HepG2 (cell line): ENCODE measurements around the gene OSBPL10. TPM values are rescaled to one million over a fixed set of nuclear protein-coding genes. Genes with fewer than 3 reads are reported as not detected.

Source experiments
- ATAC-seq: fragments of 200-7000 bp; cut with Tn5 transposase; 3 replicates; pipeline ENCODE4 v1.9.1; 2020; ENCODE audit warnings: mild to moderate bottlenecking, moderate library complexity
- BruUV-seq: library from RNA; stranded (reverse); fragments of 400-500 nt; replicated peaks from 2 replicates; lab custom pipeline; 2021; lab: Mats Ljungman, UMichigan
- CTCF ChIA-PET: fragments of 300-600 bp; formaldehyde crosslinking; extraction: SDS; loops from one replicate; lab custom pipeline; 2021; ENCODE audit warnings: low total read pairs, inconsistent platforms, low intra/inter-chr PET ratio; lab: Yijun Ruan, JAX
- POLR2A ChIA-PET: fragments of 350-600 bp; sonication (Branson Sonifier 250); formaldehyde crosslinking; loops from one replicate; lab custom pipeline; 2020; ENCODE audit warnings: antibody characterized with exemption, inconsistent platforms; lab: Yijun Ruan, JAX
- DNase-seq: peaks from one replicate; pipeline ENCODE4 v3.0.0-alpha.2; 2015; ENCODE audit warnings: low spot score
- FAIRE-seq: peaks from 3 replicates; lab custom pipeline; 2011; peaks lifted over from hg19 to GRCh38; lab: Jason Lieb, UNC
- H2AFZ ChIP-seq: one replicate; pipeline ENCODE4 v1.6.1; 2011; ENCODE audit warnings: low read length, inconsistent platforms
- H3K27ac ChIP-seq: fragments of 300-600 bp; 3 replicates; pipeline ENCODE4 v1.8.0; 2011; ENCODE audit warnings: mixed run types, mild to moderate bottlenecking, mixed read lengths, low read length, inconsistent platforms; ENCODE audit not compliant: insufficient read depth; ENCODE audit errors: extremely low read length
- H3K27me3 ChIP-seq, 2 experiments: fragments of 200-600 bp in 1 of 2; 2 replicates in 1 of 2; 3 replicates in 1 of 2; pipeline versions ENCODE4 v1.6.0 to v1.8.0; 2011; ENCODE audit warnings: low read length in 2 of 2, mild to moderate bottlenecking in 2 of 2, moderate library complexity in 2 of 2, inconsistent platforms in 1 of 2; ENCODE audit not compliant: insufficient read depth in 2 of 2, control insufficient read depth in 1 of 2
- H3K36me3 ChIP-seq, 2 experiments: fragments of 200-600 bp in 1 of 2; replicated peaks in 1 of 2; 2 replicates in 1 of 2; 3 replicates in 1 of 2; pipeline versions ENCODE4 v1.5.1 to v1.8.0; 2011; ENCODE audit warnings: low read length in 2 of 2, inconsistent platforms in 1 of 2; ENCODE audit not compliant: insufficient read depth in 2 of 2, control insufficient read depth in 1 of 2
- H3K4me1 ChIP-seq: 2 replicates; pipeline ENCODE4 v1.5.1; 2012; ENCODE audit warnings: low read length, inconsistent platforms; ENCODE audit not compliant: insufficient read depth
- H3K4me2 ChIP-seq: 2 replicates; pipeline ENCODE4 v1.6.0; 2011; ENCODE audit warnings: low read depth, low read length, inconsistent platforms
- H3K4me3 ChIP-seq, 3 experiments: fragments of 200-600 bp in 1 of 3; sonication (generic), shearing (Covaris generic) in 1 of 3; replicated peaks in 1 of 3; 2 replicates each; pipeline ENCODE4 v1.5.1; 2011 to 2016; ENCODE audit warnings: low read length in 3 of 3, inconsistent platforms in 2 of 3, low read depth in 2 of 3, mild to moderate bottlenecking in 2 of 3, control low read depth in 1 of 3, mixed read lengths in 1 of 3; ENCODE audit not compliant: insufficient read depth in 1 of 3
- H3K79me2 ChIP-seq: one replicate; pipeline ENCODE4 v1.6.1; 2011; ENCODE audit warnings: low read length, inconsistent platforms; ENCODE audit not compliant: insufficient read depth
- H3K9ac ChIP-seq: 2 replicates; pipeline ENCODE4 v1.6.0; 2011; ENCODE audit warnings: mild to moderate bottlenecking, low read depth, low read length, inconsistent platforms; ENCODE audit not compliant: insufficient read depth
- H3K9me3 ChIP-seq: 2 replicates; pipeline ENCODE4 v1.5.1; 2012; ENCODE audit warnings: mild to moderate bottlenecking, low read length
- H4K20me1 ChIP-seq: 2 replicates; pipeline ENCODE4 v1.6.0; 2011; ENCODE audit warnings: inconsistent platforms, mild to moderate bottlenecking, low read length, moderate library complexity; ENCODE audit not compliant: insufficient read depth
- ARID3A ChIP-seq: IDR thresholded peaks from 2 replicates; pipeline ENCODE4 v1.6.1; 2012; ENCODE audit warnings: low read depth, low read length, improper control_type of control experiment
- CENPX ChIP-seq: sonication (generic); formaldehyde crosslinking; IDR thresholded peaks from 2 replicates; pipeline ENCODE4 v1.9.0; 2021; ENCODE audit warnings: mild to moderate bottlenecking, missing genetic modification reagents, moderate library complexity
- ETV5 ChIP-seq: IDR thresholded peaks from 2 replicates; pipeline ENCODE4 v1.6.1; 2018; ENCODE audit warnings: missing biosample characterization, missing genetic modification reagents, inconsistent platforms, borderline replicate concordance
- MAF1 ChIP-seq: sonication (generic); formaldehyde crosslinking; IDR thresholded peaks from 2 replicates; pipeline ENCODE4 v1.5.0; 2020; ENCODE audit warnings: missing genetic modification reagents, borderline replicate concordance
- MAFF ChIP-seq: IDR thresholded peaks from 2 replicates; pipeline ENCODE4 v1.6.1; 2011; ENCODE audit warnings: low read depth, low read length, improper control_type of control experiment
- MAFK ChIP-seq, 2 experiments: IDR thresholded peaks in 1 of 2; conservative IDR thresholded peaks in 1 of 2; 2 replicates each; pipeline ENCODE4 v1.6.1; 2011; ENCODE audit warnings: improper control_type of control experiment in 2 of 2, low read length in 2 of 2
- NFYB ChIP-seq: sonication (generic); formaldehyde crosslinking; IDR thresholded peaks from 2 replicates; pipeline ENCODE4 v1.4.0; 2020; ENCODE audit warnings: missing genetic modification reagents
- NR2C2 ChIP-seq: sonication (generic); formaldehyde crosslinking; IDR thresholded peaks from 2 replicates; pipeline ENCODE4 v1.4.0; 2020; ENCODE audit warnings: missing genetic modification reagents, mild to moderate bottlenecking, moderate library complexity, borderline replicate concordance
- RFX1 ChIP-seq: fragments of 450-650 bp; IDR thresholded peaks from 2 replicates; pipeline ENCODE4 v1.6.1; 2017
- SMARCE1 ChIP-seq: fragments of 450-650 bp; IDR thresholded peaks from 2 replicates; pipeline ENCODE4 v1.6.1; 2017; ENCODE audit warnings: borderline replicate concordance
- ZNF10 ChIP-seq: sonication (generic); formaldehyde crosslinking; IDR thresholded peaks from 2 replicates; pipeline ENCODE4 v1.4.0; 2020; ENCODE audit warnings: mild to moderate bottlenecking, low read depth, missing genetic modification reagents, borderline replicate concordance
- WGBS: methylation state at CpG from one replicate; pipeline ENCODE4 v1.1.6; 2017; ENCODE audit warnings: low lambda C conversion rate; 5-methylcytosine and 5-hydroxymethylcytosine counted together
- in situ Hi-C: cut with HindIII; loops from 2 replicates; pipeline ENCODE4 v1.10.0; 2017; ENCODE audit warnings: low pct_unique_long_range_greater_than_20kb; ENCODE audit not compliant: extremely low pct_ligation_motif_present
- intact Hi-C: fragments of 100-400 bp; cut with micrococcal nuclease; formaldehyde crosslinking; loops from one replicate; pipeline ENCODE4 v1.10.0; 2022; ENCODE audit not compliant: unreplicated experiment
- polyA plus RNA-seq, 8 experiments: library from polyadenylated mRNA; depleted of rRNA in 3 of 8; stranded (reverse) in 7 of 8; unstranded in 1 of 8; fragments of >200 nt; fragmentation: Illumina TruSeq in 4 of 8; extraction: Trizol in 4 of 8; gene quantifications; 2 replicates each; pipeline versions ENCODE4 v1.2.1 to v1.2.3, GENCODE V29; 2011 to 2016; ENCODE audit warnings: low read depth in 4 of 8, missing spikeins in 1 of 8, mixed read lengths in 1 of 8; ENCODE audit not compliant: insufficient read depth in 1 of 8
- total RNA-seq, 5 experiments: library from RNA; depleted of rRNA; stranded (reverse); fragments of >200 nt; fragmentation: Illumina TruSeq; extraction: Trizol; gene quantifications; 2 replicates each; pipeline ENCODE4 v1.2.3, GENCODE V29; 2016; ENCODE audit warnings: low read depth in 1 of 5
- TF ChIP-seq, protein P1 (sequence below): sonication (generic); formaldehyde crosslinking; IDR thresholded peaks from 2 replicates; pipeline ENCODE4 v1.4.0; 2020; ENCODE audit warnings: mild to moderate bottlenecking, missing genetic modification reagents

Gene OSBPL10
- total and polyA plus RNA-seq, 2 of the 13 experiments (the other 11 are each of a cell fraction or from before 2014, with no cell fraction given) = 10.3 to 28.6 TPM

DNA sequence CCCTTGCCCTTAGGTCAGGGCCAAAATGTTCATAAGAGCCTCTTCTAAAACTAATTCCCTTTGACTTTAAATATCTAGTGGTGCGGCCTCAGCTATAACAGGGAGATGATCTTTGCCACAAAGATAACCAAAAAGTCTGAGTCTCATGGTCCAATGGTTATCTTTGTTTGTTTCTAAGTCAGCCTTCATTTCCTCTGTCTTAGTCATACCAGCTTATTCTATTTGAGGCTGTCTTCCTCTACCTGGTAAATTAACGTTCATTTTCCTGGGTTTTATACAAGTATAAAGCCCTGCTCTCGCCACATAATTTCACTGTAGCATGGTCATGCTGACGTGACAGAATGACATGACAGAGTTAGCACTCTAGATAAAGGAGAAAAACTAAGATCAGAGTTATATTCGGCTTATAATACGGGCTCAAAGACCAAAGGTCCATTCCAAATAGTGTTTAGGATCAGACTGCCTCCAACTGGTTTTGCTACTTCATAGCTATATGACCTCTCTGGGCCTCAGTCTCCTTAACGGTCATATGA is 18.9 kb upstream of the OSBPL10 start:
- in situ Hi-C loops (no loop called here), intact Hi-C loops (no loop called here)
- Histone ChIP-seq H3K79me2 (no peaks in the 10 kb centered on the region), H3K36me3 (no peaks in the 10 kb centered on the region), H3K4me3 (no peak overlapping the region), H3K27ac (no peak overlapping the region), H3K9ac (no peak overlapping the region), H3K4me2 (peak overlapping the region; percentile 26; the same call in 1 of the 2 replicates), H4K20me1 (no peaks in the 10 kb centered on the region), H2AFZ (no peak overlapping the region), H3K4me1 (peaks cover 20% of the 10 kb centered on the region), H3K9me3 (no peaks in the 10 kb centered on the region), H3K27me3 (no peaks in the 10 kb centered on the region)
- WGBS = 66% methylated on average over 7 of the region's 7 CpGs
- ATAC-seq = peak; percentile 64
- no TSS peak for BruUV-seq
- POLR2A ChIA-PET = interaction anchor here (0.9 kb wide), 1 partner anchor 19 kb away, joined by 3 read pairs; the partner anchor contains the start of genes OSBPL10 and ZNF860
- no peak for DNase-seq
- TF ChIP-seq ARID3A (no peak), MAFK (conservative IDR thresholded peaks at IDR 0.05 in 1 of 2, IDR thresholded peaks at IDR 0.05 in 1 of 2; ENCODE audit: low read length in 2 of 2) (peak; percentile 58), MAFF (peak; percentile 34; the same call in 1 of the 2 replicates), ETV5 (CRISPR knock-in tag) (peak; percentile 19; the same call in 1 of the 2 replicates)
- CTCF ChIA-PET = no interaction called here
- FAIRE-seq = no peak

DNA sequence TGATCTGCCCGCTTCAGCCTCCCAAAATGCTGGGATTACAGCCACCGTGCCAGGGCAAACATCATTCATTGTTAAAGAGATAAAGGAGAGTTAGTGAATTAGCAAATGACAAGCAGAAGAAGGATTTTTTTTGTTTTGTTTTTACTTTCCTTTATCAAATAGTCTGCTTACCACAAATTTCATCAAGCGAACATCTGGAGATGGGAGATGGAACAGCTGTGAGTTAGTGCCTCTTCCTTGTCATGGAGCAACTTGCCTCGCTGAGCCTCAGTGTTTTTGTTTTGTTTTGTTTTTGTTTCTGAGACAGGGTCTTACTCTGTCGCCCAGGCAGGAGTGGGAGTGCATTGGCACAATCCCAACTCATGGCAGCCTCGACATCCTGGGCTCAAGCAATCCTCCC is 16.4 kb upstream of the OSBPL10 start:
- Histone ChIP-seq H3K36me3 (no peaks in the 10 kb centered on the region), H3K9ac (no peak overlapping the region), H3K4me3 (no peak overlapping the region), H3K27ac (no peak overlapping the region), H3K9me3 (no peaks in the 10 kb centered on the region), H2AFZ (no peak overlapping the region), H3K79me2 (no peaks in the 10 kb centered on the region), H4K20me1 (no peaks in the 10 kb centered on the region), H3K4me2 (no peak overlapping the region), H3K27me3 (no peaks in the 10 kb centered on the region), H3K4me1 (peaks cover 25% of the 10 kb centered on the region)
- 91% methylated on average over 6 of the region's 6 CpGs for WGBS
- FAIRE-seq = no peak
- ATAC-seq = no peak
- in situ Hi-C loops (no loop called here), intact Hi-C loops (no loop called here)
- ChIA-PET CTCF (no interaction called here), POLR2A (no interaction called here)
- TF ChIP-seq, protein P1, sequence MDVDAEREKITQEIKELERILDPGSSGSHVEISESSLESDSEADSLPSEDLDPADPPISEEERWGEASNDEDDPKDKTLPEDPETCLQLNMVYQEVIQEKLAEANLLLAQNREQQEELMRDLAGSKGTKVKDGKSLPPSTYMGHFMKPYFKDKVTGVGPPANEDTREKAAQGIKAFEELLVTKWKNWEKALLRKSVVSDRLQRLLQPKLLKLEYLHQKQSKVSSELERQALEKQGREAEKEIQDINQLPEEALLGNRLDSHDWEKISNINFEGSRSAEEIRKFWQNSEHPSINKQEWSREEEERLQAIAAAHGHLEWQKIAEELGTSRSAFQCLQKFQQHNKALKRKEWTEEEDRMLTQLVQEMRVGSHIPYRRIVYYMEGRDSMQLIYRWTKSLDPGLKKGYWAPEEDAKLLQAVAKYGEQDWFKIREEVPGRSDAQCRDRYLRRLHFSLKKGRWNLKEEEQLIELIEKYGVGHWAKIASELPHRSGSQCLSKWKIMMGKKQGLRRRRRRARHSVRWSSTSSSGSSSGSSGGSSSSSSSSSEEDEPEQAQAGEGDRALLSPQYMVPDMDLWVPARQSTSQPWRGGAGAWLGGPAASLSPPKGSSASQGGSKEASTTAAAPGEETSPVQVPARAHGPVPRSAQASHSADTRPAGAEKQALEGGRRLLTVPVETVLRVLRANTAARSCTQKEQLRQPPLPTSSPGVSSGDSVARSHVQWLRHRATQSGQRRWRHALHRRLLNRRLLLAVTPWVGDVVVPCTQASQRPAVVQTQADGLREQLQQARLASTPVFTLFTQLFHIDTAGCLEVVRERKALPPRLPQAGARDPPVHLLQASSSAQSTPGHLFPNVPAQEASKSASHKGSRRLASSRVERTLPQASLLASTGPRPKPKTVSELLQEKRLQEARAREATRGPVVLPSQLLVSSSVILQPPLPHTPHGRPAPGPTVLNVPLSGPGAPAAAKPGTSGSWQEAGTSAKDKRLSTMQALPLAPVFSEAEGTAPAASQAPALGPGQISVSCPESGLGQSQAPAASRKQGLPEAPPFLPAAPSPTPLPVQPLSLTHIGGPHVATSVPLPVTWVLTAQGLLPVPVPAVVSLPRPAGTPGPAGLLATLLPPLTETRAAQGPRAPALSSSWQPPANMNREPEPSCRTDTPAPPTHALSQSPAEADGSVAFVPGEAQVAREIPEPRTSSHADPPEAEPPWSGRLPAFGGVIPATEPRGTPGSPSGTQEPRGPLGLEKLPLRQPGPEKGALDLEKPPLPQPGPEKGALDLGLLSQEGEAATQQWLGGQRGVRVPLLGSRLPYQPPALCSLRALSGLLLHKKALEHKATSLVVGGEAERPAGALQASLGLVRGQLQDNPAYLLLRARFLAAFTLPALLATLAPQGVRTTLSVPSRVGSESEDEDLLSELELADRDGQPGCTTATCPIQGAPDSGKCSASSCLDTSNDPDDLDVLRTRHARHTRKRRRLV (CRISPR knock-in tag) = no peak
- no peak for TF ChIP-seq RFX1
- no peak for TF ChIP-seq MAF1
- no peak for TF ChIP-seq SMARCE1
- TF ChIP-seq NFYB (CRISPR knock-in tag) = no peak
- no peak for TF ChIP-seq ZNF10 (CRISPR knock-in tag)
- no peak for TF ChIP-seq NR2C2 (CRISPR knock-in tag)
- no peak for TF ChIP-seq CENPX (CRISPR knock-in tag)
- BruUV-seq = no TSS peak
- no peak for DNase-seq
